HG03354 (cell line): ENCODE data around the gene PTGES2.

Experiments used
- ATAC-seq: cut with Tn5 transposase; IDR thresholded peaks from one replicate; pipeline ENCODE4 v1.9.1; 2021; ENCODE audit warnings: mild to moderate bottlenecking; ENCODE audit not compliant: unreplicated experiment, poor library complexity, severe bottlenecking

The PTGES2 gene

GRCh38 chr9:128127568-128127989, at the start of gene PTGES2:
Gene PTGES2 (minus strand): TSS chr9:128127729. CDS start chr9:128127717, 12 bp downstream.
- ATAC-seq: peak; percentile 68

- no peak for ATAC-seq
These were observed 48.2 kb upstream of the PTGES2 start for GRCh38 chr9:128175726-128176125.

GRCh38 chr9:128175102-128175563, 47.6 kb upstream of the PTGES2 start:
- no peak for ATAC-seq

GRCh38 chr9:128174062-128174461, 46.5 kb upstream of the PTGES2 start:
- no peak for ATAC-seq

- ATAC-seq: no peak
These were observed 42.4 kb upstream of the PTGES2 start for GRCh38 chr9:128169925-128170324.

- no peak for ATAC-seq
These were observed 42.0 kb upstream of the PTGES2 start for GRCh38 chr9:128169492-128169891.

- ATAC-seq: no peak
These were observed 41.3 kb upstream of the PTGES2 start for GRCh38 chr9:128168731-128169308.

- no peak for ATAC-seq
These were observed 39.7 kb upstream of the PTGES2 start for GRCh38 chr9:128167209-128167608.

GRCh38 chr9:128166169-128166568, 38.6 kb upstream of the PTGES2 start:
- ATAC-seq: no peak

GRCh38 chr9:128164307-128164885, 36.9 kb upstream of the PTGES2 start:
- no peak for ATAC-seq

- ATAC-seq: no peak
These were observed 36.2 kb upstream of the PTGES2 start for GRCh38 chr9:128163523-128164306.

- ATAC-seq: no peak
These were observed 35.5 kb upstream of the PTGES2 start for GRCh38 chr9:128163027-128163515.

- ATAC-seq: no peak
These were observed 34.9 kb upstream of the PTGES2 start for GRCh38 chr9:128162215-128163026.

GRCh38 chr9:128161215-128161902, 33.8 kb upstream of the PTGES2 start:
- ATAC-seq: no peak

GRCh38 chr9:128160603-128160987, 33.1 kb upstream of the PTGES2 start:
- peak; percentile 16 for ATAC-seq

- peak; percentile 86 for ATAC-seq
These were observed 32.5 kb upstream of the PTGES2 start, which contains the start of gene BBLN for GRCh38 chr9:128159784-128160602. Gene BBLN (plus strand): TSS chr9:128160265. CDS start chr9:128160408, 143 bp downstream.

- no peak for ATAC-seq
These were observed 31.9 kb upstream of the PTGES2 start for GRCh38 chr9:128159522-128159783.

GRCh38 chr9:128155736-128156500, 28.4 kb upstream of the PTGES2 start:
- ATAC-seq: no peak
